ENCODE results near the gene IDE. TPM values are rescaled to one million over a fixed set of nuclear protein-coding genes. Genes with fewer than 3 reads are reported as not detected.

IDE gene
- total and polyA plus RNA-seq, 9 of the 15 experiments (the other 6 are each of a cell fraction or from before 2014, with no cell fraction given), result 10.2 to 50.6 (median 33.2) TPM

DNA sequence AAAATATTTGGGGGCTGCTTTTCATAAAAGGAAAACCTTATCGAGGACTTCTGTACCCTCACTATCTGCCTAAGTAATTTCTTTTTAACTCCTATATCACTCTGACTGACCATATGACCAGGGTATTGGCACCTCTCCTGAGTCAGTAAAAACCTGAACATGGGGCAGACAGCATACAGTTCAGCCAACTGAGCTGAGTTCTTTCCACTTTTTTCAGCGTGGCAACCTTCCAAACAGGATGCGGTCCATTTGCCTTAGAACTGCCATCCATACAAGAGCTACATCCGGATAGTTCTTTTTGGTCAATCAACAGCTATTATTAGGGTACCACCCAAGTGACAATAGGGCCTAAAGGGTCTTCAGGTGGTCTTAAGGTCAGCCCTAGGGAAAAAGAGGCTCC lies 160.4 kb downstream of the IDE start:
- Histone ChIP-seq H3K79me2 (ENCODE audit: control insufficient read depth, insufficient read depth, low read length) (no peaks in the 10 kb centered on the region), H3K36me3 (ENCODE audit: control insufficient read depth, insufficient read depth, low read length) (no peaks in the 10 kb centered on the region), H3K4me3 (no peak overlapping the region), H3K9me1 (ENCODE audit: control insufficient read depth, insufficient read depth, low read length) (no peaks in the 10 kb centered on the region), H2AFZ (ENCODE audit: low read depth, low read length) (no peak overlapping the region), H3K4me2 (ENCODE audit: insufficient read depth, low read length) (no peak overlapping the region), H4K20me1 (replicated peaks; ENCODE audit: control insufficient read depth, insufficient read depth, low read length) (no peaks in the 10 kb centered on the region), H3K9ac (ENCODE audit: insufficient read depth in 1 of 2, low read depth in 2 of 2, low read length in 2 of 2) (no peak overlapping the region), H3K9me3 (replicated peaks; ENCODE audit: control insufficient read depth, insufficient read depth, low read depth, low read length) (no peaks in the 10 kb centered on the region), H3K27ac (ENCODE audit: extremely low read depth, low read depth, low read length) (no peak overlapping the region), H3K4me1 (replicated peaks in 1 of 2; ENCODE audit: control insufficient read depth in 2 of 2, insufficient read depth in 2 of 2, low read length in 2 of 2) (no peaks in the 10 kb centered on the region; a peak in 1 of 5 replicates), H3K27me3 (ENCODE audit: control insufficient read depth in 2 of 2, insufficient read depth in 2 of 2, low read length in 2 of 2) (no peaks in the 10 kb centered on the region; a peak in 2 of 5 replicates)
- ChIA-PET POLR2A (interaction anchor here (0.7 kb wide), 1 partner anchor 71 kb away, joined by 3 read pairs; no protein-coding TSS in a partner anchor), CTCF (ENCODE audit: low intra/inter-chr PET ratio) (no interaction called here)
- ATAC-seq, result no peak
- 31% methylated on average over 4 of the region's 4 CpGs for WGBS (ENCODE audit: insufficient coverage, low coverage, missing lambda C conversion rate)
- BruUV-seq (replicated peaks), result no TSS peak
- FAIRE-seq, result no peak
- TF ChIP-seq KDM5B (IDR thresholded peaks at IDR 0.05; ENCODE audit: insufficient replicate concordance, low read depth, low read length) (no peak), CBX5 (IDR thresholded peaks at IDR 0.05; ENCODE audit: borderline replicate concordance, low read depth) (no peak), EP400 (IDR thresholded peaks at IDR 0.05) (no peak)
- TF ChIP-seq, protein P1, sequence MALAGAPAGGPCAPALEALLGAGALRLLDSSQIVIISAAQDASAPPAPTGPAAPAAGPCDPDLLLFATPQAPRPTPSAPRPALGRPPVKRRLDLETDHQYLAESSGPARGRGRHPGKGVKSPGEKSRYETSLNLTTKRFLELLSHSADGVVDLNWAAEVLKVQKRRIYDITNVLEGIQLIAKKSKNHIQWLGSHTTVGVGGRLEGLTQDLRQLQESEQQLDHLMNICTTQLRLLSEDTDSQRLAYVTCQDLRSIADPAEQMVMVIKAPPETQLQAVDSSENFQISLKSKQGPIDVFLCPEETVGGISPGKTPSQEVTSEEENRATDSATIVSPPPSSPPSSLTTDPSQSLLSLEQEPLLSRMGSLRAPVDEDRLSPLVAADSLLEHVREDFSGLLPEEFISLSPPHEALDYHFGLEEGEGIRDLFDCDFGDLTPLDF (CRISPR knock-in tag; IDR thresholded peaks at IDR 0.05), result no peak
- intact Hi-C loops (cut with micrococcal nuclease) (no loop called here), in situ Hi-C loops (cut with MboI) (no loop called here)
- no peak for DNase-seq (ENCODE audit: extremely low read depth in 1 of 4, low spot score in 3 of 4)

DNA sequence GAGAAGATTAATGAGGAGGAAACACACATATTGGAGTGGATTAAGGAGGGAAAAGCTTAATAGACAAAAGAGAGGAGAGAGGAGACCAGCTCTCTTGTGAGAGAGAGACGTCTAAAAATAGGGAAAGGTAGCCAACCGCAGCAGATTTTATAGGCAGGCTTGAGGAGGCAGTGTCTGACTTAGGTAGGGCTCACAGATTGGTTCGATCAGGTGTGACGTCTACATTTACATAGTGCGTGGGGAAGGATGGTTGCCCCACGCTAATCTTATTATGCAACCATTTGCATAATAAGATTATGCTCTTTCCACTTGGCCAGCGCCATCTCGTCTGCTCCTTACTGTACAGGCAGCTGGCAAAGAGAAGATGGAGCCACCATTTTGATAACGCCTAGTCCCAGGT lies 160.9 kb downstream of the IDE start:
- in situ Hi-C loops (cut with MboI), result no loop called here
- Histone ChIP-seq H3K27ac (ENCODE audit: extremely low read depth, low read depth, low read length) (no peak overlapping the region), H3K36me3 (ENCODE audit: control insufficient read depth, insufficient read depth, low read length) (no peaks in the 10 kb centered on the region), H3K4me3 (no peak overlapping the region), H3K9ac (ENCODE audit: insufficient read depth in 1 of 2, low read depth in 2 of 2, low read length in 2 of 2) (no peak overlapping the region), H3K9me3 (replicated peaks; ENCODE audit: control insufficient read depth, insufficient read depth, low read depth, low read length) (no peaks in the 10 kb centered on the region), H2AFZ (ENCODE audit: low read depth, low read length) (no peak overlapping the region), H3K79me2 (ENCODE audit: control insufficient read depth, insufficient read depth, low read length) (no peaks in the 10 kb centered on the region), H3K9me1 (ENCODE audit: control insufficient read depth, insufficient read depth, low read length) (no peaks in the 10 kb centered on the region), H3K4me2 (ENCODE audit: insufficient read depth, low read length) (no peak overlapping the region), H3K4me1 (replicated peaks in 1 of 2; ENCODE audit: control insufficient read depth in 2 of 2, insufficient read depth in 2 of 2, low read length in 2 of 2) (peaks cover 0 to under 1% of the 10 kb centered on the region in 2 experiments; a peak in 3 of 5 replicates), H4K20me1 (replicated peaks; ENCODE audit: control insufficient read depth, insufficient read depth, low read length) (no peaks in the 10 kb centered on the region), H3K27me3 (ENCODE audit: control insufficient read depth in 2 of 2, insufficient read depth in 2 of 2, low read length in 2 of 2) (no peaks in the 10 kb centered on the region; a peak in 2 of 5 replicates)
- DNase-seq (ENCODE audit: extremely low read depth in 1 of 4, low spot score in 3 of 4), result no peak
- TF ChIP-seq, protein P2, sequence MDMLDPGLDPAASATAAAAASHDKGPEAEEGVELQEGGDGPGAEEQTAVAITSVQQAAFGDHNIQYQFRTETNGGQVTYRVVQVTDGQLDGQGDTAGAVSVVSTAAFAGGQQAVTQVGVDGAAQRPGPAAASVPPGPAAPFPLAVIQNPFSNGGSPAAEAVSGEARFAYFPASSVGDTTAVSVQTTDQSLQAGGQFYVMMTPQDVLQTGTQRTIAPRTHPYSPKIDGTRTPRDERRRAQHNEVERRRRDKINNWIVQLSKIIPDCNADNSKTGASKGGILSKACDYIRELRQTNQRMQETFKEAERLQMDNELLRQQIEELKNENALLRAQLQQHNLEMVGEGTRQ (CRISPR knock-in tag; IDR thresholded peaks at IDR 0.05), result no peak
- TF ChIP-seq DDX20 (tag; IDR thresholded peaks at IDR 0.05; ENCODE audit: low read depth) (no peak), RBM22 (IDR thresholded peaks at IDR 0.05; ENCODE audit: low read depth, low read length, poor library complexity, severe bottlenecking) (no peak), MTF1 (CRISPR knock-in tag; IDR thresholded peaks at IDR 0.05; ENCODE audit: borderline replicate concordance) (no peak), DMBX1 (CRISPR knock-in tag; IDR thresholded peaks at IDR 0.05; ENCODE audit: borderline replicate concordance) (no peak), KDM5B (IDR thresholded peaks at IDR 0.05; ENCODE audit: insufficient replicate concordance, low read depth, low read length) (no peak), FOXA1 (IDR thresholded peaks at IDR 0.05; ENCODE audit: borderline replicate concordance) (no peak), ZKSCAN8 (CRISPR knock-in tag; IDR thresholded peaks at IDR 0.05) (no peak), XRCC3 (IDR thresholded peaks at IDR 0.05) (no peak), TFAM (CRISPR knock-in tag; conservative IDR thresholded peaks at IDR 0.05) (no peak), LCOR (CRISPR knock-in tag; IDR thresholded peaks at IDR 0.05) (no peak), XRCC4 (IDR thresholded peaks at IDR 0.05; ENCODE audit: extremely low read depth, insufficient read depth, insufficient read length) (no peak)
- WGBS (ENCODE audit: insufficient coverage, low coverage, missing lambda C conversion rate), result 16% methylated on average over 9 of the region's 9 CpGs
- POLR2A ChIA-PET, result interaction anchor here (0.7 kb wide), 1 partner anchor 70 kb away, joined by 3 read pairs; no protein-coding TSS in a partner anchor
- no peak; the same call in 2 of the 3 replicates for ATAC-seq
- CTCF ChIA-PET (ENCODE audit: low intra/inter-chr PET ratio), result interaction anchor here (0.5 kb wide), 1 partner anchor 1446 kb away, joined by 3 read pairs; no protein-coding TSS in a partner anchor
- FAIRE-seq, result no peak
- intact Hi-C loops (cut with micrococcal nuclease), result no loop called here
- BruUV-seq (replicated peaks), result no TSS peak

Data from K562 (cell line).